Stimulated activated CD4-positive, alpha-beta T cell treated with anti-CD3 and anti-CD28 coated beads, Interleukin-4, amount 100 ng/mL, for 48 hours (primary cell): ENCODE measurements around the gene PPP1R16B.
"Not testable (repeated sequence)": the region's sequence is repeated elsewhere in the genome, so short reads cannot be mapped to it uniquely, and the experiment has no call there.

ENCODE experiments used
- DNase-seq, 2 donors: peaks; one replicate each; pipeline ENCODE4 v3.0.0-alpha.2; 2020; ENCODE audit warnings: low read depth in 2 of 2

PPP1R16B gene

GRCh38 chr20:38791940-38792339, 13.6 kb upstream of the PPP1R16B start:
- no peak for DNase-seq

DNA sequence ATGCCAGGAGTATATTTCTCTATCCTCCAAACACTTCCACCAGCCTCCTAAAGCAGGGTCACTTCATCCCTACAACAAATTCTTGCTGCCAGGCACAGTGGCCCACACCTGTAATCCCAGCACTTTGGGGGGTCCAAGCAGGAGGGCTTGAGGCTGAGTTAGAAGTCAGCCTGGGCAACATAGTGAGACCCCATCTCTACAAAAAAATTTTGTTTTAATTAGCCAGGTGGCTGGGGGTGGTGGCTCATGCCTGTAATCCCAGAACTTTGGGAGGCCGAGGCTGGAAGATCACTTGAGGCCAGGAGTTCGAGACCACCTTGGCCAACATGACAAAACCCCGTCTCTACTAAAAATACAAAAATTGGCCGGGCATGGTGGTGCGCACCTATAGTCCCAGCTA, 11.4 kb upstream of the PPP1R16B start:
- not testable (repeated sequence) for DNase-seq

DNA sequence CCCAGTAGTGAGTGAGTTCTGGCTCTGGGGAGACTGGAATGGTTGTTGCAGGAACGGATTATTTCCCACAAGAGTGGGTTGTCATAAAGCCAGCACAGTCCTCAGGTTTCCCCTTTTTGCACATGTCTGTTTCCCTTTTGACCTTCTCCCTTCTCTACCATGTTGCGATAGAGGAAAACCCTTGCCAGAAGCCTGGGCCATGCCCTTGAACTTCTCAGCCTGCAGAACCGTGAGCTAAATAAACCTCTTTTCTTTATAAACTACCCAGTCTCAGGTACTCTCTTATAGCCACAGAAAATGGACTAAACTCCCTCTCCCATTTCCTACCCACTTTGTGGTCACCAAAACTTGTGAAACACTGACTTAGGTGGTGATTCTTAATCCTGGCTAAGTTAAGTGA, 7.2 kb upstream of the PPP1R16B start:
- DNase-seq = no peak

GRCh38 chr20:38799203-38799602, 6.3 kb upstream of the PPP1R16B start:
- no peak for DNase-seq

GRCh38 chr20:38800882-38801281, 4.6 kb upstream of the PPP1R16B start:
- no peak for DNase-seq

- no peak for DNase-seq
Observed at GRCh38 chr20:38804221-38804620, 1.3 kb upstream of the PPP1R16B start.

DNA sequence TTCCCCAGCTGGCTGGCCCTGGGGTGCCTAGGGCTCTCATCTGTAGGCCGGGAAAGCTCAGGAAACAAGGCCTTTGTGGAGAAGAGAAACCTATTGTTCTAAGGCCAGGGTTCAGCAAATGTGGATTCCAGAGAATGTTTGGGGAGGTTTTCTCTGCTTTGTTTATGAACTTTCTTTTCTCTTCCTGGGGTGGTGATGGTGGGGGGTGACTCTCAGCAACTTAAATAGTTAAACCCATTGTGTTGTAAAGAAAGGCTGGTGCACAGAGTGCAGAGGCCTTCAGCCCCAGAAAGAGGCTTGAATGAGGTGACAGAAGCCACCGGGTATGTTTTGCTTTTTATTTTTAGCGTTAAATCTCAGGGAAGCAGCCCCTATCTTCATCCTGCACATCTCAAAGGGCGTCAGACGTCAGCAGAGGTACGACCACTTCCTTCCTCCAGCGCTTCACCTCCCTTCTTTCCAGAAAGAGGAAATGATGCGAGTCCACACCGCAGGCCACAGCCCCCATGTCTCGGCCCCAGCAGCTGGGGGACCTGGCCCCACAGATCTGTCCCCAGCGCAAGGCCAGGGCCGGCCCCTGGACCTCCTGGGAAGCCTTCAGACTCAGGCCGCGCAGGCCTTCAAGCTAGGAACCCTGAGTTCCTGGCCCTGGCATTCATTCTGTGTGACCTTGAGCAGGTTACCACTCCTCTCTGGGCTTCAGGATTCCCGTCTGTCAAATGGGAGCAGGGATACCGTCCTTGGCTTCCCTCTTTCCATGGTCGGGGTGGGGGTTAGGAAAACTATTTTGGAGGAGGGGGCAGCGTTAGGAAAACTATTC, 605 bp upstream of the PPP1R16B start:
- peak; percentile 39 to 44 for DNase-seq

- peak; percentile 22 to 36 for DNase-seq
Observed at GRCh38 chr20:38805958-38806854, 709 bp downstream of the PPP1R16B start.

DNA sequence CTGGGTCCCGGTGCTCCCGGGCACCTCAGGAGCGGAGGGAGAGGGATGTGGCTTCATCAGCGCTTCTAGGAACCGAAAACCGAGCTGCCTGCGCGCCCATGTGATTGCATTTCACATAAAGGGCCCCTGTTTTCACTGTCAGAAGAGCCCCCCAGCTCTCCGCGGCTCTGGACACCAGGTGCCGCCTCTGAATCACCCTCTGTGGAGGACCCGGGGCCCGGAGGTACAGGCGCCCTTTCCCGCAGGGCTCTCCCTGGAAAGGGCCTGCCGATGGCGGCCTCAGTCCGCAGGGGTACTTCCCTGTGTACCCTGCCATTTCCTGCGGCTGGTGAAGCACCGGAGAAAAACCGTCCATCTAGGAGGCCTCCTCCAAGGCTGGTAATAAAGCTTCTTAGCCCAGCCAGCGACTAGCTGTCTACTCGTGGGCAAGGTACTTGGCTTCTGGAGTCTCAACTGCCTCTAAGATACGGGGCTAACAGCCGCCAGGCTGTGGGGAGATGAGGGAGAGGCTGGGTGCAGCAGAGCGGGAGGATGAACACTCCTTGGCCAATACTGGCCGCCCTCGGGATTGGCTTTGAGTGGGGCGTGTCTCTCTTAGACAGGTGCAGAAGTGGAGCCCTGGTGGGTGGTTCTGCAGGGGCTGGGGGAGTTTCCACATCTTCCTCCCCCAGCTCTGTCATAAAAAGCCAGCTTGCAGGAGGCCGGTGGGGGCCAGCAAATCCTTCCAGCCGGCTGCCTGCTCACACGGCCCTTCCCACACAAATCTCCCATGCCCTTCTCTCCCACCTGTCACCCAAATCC, 1.6 kb downstream of the PPP1R16B start:
- DNase-seq = no peak

- DNase-seq = no peak
Observed at GRCh38 chr20:38809942-38810341, 4.4 kb downstream of the PPP1R16B start.

DNA sequence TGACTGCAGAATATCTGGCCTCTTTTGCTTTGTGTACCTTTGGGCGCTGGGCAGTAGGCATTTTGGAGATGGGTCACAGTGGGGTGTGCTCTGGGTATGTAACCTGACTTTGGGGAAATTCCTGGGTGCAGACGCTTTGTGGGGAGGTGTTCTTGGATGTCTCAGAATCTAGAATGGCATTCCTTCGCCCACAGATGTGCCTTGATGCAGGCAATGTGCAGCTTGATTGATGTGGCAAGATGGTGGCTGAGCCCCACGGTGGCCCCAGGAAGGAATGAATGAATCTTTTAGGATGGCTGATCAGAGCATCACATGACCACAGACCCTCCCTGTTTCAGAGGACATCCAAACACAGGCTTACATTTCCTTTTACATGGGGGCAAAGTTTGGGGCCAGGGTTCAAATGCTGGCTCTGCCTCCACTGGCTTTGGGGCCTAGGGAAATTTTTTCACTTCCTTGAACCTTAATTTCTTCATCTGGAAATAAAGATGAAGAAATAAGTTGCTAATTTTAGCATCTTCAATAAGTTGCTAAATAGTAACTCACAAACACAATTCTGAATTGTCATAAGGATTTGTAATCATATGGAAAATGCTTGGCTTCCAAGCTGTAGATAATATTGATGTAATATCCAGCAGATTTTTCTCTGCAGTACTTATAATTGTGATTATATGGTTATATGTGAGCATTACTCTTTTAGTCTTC, 5.6 kb downstream of the PPP1R16B start:
- DNase-seq = no peak

DNA sequence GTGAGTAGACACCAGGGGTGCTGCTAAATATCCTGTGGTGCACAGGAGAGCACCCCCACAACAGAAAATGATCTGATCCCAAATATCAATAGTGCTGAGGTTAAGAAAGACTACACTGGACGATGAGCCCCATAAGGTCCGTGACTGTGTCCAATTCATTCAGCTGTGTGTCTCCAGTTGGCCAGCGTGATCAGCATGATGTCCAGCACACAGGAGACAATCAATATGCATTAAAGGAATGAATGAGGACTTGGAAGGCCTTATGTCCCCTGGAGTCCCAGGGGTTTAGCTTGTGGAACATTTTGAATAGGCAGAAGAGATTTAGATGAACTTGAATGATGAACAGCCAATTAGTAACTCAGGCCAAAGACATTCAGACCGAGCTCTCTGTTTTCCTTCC, 6.3 kb downstream of the PPP1R16B start:
- DNase-seq = no peak

DNA sequence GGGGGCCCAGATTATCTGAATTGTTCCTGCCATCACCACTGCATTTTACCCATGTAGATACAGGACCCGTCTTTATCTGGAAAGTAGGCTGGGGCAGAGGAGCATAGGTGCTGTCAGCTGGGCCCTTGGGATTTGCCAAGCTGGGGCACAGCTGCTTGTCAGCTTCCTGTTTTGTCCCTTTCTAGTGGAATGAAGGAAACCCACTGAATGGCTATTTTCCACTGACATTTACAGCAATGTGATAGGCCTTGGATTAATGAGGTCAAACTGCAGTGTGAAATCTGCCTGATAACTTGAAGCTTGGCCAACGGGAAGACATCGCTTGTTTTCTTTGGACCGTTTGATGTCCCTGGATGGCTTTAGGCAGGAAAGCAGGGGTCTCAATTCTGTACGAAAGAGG, 6.7 kb downstream of the PPP1R16B start:
- no peak for DNase-seq

DNA sequence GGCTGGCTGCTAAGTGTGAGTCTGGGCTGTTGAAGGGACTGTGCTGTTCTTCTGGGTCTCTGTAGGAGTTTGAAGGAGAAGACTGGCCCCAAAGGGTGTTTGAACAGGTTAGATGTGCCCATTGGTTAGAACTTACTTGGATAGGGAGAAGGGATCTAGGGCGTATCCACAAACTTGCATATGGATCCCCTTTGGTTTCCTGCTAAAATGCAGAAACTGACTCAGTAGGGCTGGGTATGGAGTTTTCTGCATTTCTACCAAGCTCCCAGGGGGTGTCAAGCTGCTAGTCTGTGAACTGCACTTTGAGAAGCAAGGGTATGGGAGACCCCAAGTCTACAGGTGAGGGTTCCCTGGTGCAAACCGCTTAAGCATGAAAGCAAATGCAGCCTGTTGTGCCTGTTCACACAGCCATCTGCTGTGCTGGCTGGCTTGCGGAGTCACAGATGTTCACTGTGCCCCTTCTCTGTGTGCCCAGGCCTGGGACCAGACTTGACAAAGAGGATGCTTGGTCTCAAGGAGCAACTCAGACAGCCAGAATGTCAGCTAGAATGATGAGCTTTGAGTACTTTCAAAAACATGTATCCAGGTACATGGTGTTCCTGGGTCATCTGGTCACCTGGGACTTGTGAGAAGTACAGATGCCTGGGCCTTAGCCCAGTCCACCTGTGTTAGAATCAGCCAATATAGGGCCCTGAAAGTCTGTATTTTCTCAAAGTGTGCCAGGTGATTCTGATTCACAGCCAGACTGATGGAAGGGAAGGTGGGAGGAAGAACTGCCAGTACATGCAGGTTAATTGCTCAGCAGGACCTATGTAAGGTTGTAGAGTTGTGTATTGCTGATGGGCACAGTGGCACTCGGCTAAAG, 7.4 kb downstream of the PPP1R16B start:
- DNase-seq = no peak

GRCh38 chr20:38813574-38813962, 8.1 kb downstream of the PPP1R16B start:
- not testable (repeated sequence) for DNase-seq

- no peak for DNase-seq
Observed at GRCh38 chr20:38815446-38815845, 9.9 kb downstream of the PPP1R16B start.

GRCh38 chr20:38818113-38819065, 12.9 kb downstream of the PPP1R16B start:
- no peak for DNase-seq

DNA sequence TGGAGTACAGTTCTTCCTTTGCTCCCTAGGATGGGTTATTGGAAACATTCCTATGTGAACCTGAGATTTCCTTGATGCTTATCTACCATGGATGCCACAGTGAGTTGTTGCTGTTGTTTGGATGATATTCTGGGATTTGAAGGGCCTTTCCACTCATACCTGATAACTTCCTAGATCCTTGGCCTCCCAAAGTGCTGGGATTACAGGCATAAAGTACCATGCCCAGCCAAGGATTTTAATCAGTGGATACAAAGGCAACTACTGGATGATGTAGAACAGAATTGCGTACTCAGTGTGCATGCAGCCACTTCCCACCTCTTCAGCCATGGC, 20.0 kb downstream of the PPP1R16B start:
- no peak for DNase-seq

DNA sequence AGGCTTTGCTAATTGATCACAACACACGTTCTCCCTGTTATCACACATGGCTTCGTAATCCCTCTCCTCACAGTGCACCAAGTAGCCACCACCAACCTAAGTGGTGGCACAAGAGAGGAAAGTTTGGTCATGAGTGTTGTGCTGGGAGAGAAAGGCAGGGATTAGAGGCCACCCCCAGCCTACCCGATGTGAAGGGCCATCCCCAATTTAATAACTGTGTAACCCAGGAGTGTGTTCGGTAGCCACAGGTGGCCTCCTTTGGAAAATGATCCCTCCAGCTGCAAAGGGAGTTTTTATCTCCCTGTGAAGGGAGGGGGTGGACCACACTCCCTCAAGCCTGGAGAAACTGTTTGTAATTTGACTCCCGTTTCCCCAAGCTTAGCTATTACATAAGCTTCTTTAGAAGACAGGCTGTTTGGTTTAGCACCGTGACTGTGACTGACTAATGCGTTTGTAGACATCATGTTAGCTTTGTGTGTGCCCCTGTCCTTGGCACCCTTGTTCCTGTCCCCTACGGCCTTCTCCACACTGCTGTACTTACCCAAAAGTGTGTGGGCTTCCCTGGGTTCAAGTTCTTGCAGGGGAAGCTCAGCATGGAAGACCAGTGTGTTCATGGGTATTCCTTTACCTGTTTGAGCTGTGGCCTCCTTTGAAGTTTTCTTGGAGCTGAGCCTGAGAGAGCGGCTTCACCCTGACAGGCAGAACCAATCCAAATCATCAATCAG, 20.6 kb downstream of the PPP1R16B start:
- no peak for DNase-seq
